NCI-H2196 treated with DMSO at 0.1 percent for 48 hours (cell line): ENCODE data around the gene SLC9A5.
A peak's percentile ranks its signal among the peaks of the same experiment; 100 is the strongest.

ENCODE experiments used
- DNase-seq: peaks from one replicate; lab custom pipeline; 2025; ENCODE audit not compliant: unreplicated experiment; lab: John Stamatoyannopoulos, UW

The SLC9A5 gene

DNA sequence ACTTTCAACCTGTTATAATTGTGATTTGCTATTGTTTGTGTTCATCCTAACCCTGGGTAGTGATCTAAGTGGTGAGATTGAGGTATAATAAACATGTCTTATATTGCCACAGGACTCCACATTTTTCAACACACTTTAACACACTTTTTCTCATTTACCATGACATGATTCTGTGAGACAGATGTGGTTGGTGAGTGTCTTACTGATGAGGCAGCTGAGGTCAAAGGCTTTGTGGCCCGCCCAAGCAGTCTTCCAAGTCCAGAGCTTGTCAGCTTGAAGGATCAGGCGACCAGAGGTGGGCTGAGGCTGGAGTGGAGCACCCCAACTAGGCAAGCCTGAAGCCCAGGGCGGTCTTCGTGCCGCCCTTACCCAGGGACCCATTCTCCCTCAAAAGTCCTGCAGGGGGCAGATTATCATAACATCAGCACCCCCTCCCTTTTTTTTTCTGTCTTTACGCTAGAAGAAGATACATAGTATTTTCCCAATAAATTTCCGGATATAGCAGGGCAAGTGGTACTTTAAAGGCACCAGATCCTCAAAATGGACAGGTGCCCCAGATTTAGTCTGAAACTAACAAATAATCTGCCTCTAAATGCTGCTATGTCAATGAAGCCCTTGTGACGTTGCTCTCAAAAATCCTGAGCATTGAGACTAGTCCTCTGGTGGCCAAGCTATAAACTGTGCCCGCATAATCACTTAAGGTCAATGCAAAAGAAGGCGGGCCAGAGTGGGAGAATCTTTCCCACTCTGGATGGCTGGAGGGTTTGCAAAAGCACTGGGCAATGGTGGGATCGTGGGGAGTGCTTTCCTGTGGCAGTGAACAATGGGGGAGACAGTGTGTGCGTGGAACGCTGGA lies 56.7 kb downstream of the SLC9A5 start:
- no peak for DNase-seq

- DNase-seq = no peak
Observed at GRCh38 chr16:67310561-67310960, 61.8 kb downstream of the SLC9A5 start.

DNA sequence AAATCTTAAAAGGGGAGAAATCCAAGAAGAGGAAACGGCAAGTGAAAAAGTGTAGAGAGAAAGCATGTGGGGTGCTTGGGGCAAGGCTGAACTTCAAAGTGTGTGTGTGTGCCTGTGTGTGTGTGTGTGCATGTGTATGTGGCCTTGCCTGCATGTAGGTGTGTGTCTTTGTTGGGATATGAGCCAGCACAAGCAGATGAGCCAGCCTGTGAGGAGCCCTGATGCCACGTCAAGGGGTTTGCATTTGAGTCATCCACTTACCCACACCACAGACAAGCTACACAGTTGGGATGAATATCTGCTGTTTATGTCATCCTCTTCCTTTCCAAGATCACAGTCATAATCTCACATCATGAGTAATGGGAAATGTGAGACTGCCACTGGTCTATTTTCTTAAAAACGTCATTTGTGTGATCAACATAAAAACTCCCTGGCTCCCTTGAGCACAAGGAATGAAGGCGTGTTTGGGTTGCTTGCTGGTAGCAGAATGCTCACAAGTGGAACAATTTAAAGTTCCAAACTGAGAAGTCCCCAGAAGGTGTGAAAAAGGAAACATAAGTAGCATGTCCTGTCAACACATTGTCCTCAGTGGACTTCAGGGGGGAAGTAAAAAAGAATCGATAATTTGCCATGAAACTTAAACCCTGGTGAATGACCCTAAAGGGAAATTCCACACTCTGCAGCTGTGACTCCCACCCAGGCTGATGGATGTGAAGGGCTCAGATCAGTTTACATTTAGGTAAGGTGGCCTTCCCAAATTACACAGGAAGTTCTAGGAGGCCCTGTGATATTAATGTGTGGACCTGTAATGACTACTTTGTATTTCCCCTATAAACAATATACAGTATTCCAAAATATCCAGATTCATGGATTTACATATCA lies 63.1 kb downstream of the SLC9A5 start:
- DNase-seq = peak; percentile 22

DNA sequence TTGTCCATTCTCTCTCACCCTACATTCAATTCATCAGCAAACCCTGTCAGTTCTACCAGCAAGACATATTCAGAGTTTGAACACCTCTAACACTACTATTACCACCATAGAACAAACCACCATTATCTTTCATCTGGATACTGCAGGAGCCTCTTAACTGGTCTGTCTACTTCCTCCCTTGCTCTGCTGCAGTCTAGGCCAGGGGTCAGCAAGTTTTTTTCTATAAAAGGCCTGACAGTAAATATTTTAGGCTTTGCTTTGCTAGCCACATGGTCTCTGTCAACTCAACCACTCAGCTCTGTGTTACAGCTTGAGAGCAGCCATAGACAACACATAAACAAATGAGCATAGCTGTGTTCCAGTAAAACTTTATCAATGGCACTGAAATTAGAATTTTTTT lies 63.9 kb downstream of the SLC9A5 start:
- DNase-seq = no peak

- DNase-seq = no peak
Observed at GRCh38 chr16:67317853-67318252, 69.1 kb downstream of the SLC9A5 start.
